Left cardiac atrium (tissue), 4 donors: ENCODE data around the gene NXPH2. TPM values are rescaled to one million over a fixed set of nuclear protein-coding genes. Genes with fewer than 3 reads are reported as not detected.
"Not testable (repeated sequence)": the region's sequence is repeated elsewhere in the genome, so short reads cannot be mapped to it uniquely, and the experiment has no call there.

Experiments used
- ATAC-seq, 2 donors: fragments of 200-7000 bp; cut with Tn5 transposase; one replicate each; pipeline ENCODE4 v1.9.1; 2020; ENCODE audit warnings: mild to moderate bottlenecking in 2 of 2, moderate library complexity in 2 of 2
- DNase-seq: peaks from one replicate; pipeline ENCODE4 v3.0.0-alpha.2; 2020
- intact Hi-C, 2 donors: fragments of 100-400 bp; cut with DNase I; formaldehyde crosslinking; loops; one replicate each; pipeline versions ENCODE4 v1.14.1 to v1.15.1; 2022 to 2023
- total RNA-seq, 2 donors: library from RNA; stranded (reverse); fragmentation: NEBNext Ultra II Directional; extraction: Animal tissue kit (Norgen Biotek cat#: 25700); gene quantifications; one replicate each; pipeline ENCODE4 v1.2.1, GENCODE V29; 2021
- donor health status: DM: no; HTN: yes; CAD: no.
- donor health status: DM: no; HTN: yes; CAD: no; lungs with severe emphysema.
- donor health status: DM: yes; HTN: yes; CAD: no.
- donor health status: Dilated cardiomyopathy.

The NXPH2 gene
- total RNA-seq, 2 donors from 2014 or later = not detected

DNA sequence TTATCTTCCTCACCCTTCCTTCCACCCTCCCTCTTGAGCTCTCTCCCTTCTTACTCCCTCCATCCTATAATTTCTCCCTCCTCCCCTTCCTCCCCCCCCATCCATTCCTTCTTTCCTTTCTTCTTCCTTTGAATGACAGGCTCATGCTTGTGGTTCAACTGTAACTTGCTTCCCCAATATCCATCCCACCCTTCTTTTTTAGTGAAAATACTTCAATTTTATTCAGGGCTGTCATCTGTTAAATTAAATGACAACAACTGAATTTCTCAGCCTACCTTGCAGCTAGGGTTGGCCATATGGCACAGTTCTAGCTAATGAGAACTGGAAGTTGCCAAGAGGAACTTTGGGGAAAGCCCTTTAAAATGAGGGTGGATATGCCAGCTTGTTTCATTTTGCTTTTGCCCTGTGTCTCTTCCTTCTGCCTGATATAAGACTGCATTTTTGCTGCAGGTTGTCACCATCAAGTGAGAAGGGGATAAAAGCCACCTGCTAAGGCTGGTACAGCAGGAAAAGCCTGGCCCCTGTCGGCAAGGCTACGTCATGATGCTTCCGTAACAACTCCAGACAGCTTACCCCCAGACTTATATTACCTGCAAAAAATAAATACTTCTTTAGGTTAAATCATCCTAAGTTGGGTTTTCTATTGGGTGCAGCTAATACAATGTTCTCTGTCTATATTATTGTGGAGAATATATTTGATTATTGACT is 121.8 kb downstream of the NXPH2 start:
- ATAC-seq (no peak), DNase-seq (no peak)
- intact Hi-C loops = no loop called here

DNA sequence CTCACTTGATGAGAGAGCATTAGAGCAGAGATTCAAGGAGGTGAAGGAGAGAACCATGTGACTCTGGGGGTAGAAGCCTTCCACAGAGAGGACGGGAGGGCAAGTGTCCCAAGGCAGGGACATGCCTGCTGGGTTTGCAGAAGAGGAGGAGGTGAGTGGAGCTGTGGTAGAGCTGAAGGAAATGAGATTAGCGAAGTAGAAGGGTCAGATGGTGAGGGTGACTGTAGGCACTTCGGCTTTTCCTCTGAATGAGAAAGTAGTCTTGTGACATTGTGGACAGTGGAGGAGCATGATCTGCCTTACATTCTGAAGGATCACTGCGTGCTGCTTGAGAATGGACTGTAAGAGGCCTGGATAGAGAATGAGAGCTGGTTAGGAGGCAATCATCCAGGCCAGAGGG is 126.0 kb downstream of the NXPH2 start:
- ATAC-seq (no peak), DNase-seq (no peak)
- intact Hi-C loops = no loop called here

DNA sequence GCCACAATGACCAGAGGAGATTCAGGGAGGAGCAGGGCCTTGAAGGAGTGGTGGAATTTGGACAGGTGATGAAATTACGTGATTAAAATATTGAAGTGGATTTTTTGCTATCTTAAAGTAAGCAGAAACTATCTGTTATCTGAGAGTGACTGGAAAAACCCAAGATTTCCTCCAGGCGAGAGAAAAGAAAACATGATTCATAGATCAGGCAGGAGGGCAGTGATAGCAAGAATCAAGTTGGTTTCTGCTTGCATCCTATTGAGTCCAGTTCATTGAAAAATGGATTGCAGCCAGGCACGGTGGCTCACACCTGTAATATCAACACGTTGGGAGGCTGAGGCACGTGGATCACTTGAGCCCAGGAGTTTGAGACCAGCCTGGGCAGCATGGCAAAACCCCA is 127.8 kb downstream of the NXPH2 start:
- ATAC-seq (peak in 1 of 2 donors; percentile 78), DNase-seq (no peak)
- intact Hi-C loops = no loop called here

DNA sequence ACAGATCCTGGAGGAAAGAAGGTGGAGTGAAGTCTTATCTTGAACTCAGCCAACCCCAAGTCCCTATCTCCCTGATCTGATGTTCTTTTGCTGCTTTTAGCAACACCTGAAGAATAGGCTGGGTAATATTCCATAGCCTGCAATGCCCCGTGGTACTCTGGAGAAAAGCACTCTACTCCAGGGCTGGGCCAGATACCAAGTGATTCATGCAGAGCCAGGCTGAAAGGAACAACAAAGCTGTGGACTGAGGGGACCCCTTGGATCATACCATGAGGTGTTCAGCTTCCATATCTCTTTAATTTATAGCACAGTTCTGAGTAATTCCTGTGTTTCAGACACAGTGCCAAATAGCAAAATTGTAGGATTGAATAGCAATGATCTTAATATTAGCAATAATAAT is 130.6 kb downstream of the NXPH2 start:
- DNase-seq = no peak
- intact Hi-C loops = no loop called here
- no peak for ATAC-seq

DNA sequence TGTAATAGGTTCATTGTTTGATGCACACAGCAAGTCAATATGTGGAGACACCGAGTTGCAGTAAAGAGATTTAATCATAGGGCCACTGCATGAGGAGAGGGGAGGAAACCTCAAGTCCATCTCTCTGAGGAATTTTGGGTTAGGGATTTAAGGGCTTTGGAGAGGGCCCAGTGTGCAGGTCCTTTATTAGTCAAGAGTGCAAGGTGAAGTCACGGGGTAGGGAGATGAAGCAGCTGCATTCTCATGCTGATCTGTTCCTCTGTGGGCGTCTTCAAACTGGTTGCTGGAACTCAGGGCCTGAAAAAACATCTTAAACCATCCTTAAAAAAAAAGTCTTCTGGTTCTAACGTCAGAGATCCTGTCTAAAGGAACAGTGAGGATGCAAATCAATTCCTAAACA is 131.6 kb downstream of the NXPH2 start:
- no peak for ATAC-seq
- DNase-seq = no peak
- intact Hi-C loops = no loop called here

DNA sequence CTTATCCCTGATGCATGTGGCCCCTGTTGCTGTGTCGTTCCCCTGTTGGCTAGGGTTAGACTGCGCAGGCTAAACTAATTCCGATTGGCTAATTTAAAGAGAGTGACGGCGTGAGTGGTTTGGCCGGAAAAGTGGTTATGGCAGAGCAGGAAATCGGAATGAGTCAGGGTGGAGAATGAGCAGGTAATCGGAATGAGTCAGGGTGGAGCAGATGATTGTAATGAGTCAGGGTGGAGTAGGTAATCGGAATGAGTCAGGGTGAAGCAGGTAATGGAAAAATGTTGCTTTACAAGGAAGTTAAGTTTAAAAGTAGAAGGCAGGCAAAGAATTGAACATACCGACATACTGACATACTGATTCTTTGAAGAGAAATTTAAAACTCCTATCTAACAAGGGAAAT is 135.4 kb downstream of the NXPH2 start:
- intact Hi-C loops, ATAC-seq, DNase-seq: not testable (repeated sequence)

DNA sequence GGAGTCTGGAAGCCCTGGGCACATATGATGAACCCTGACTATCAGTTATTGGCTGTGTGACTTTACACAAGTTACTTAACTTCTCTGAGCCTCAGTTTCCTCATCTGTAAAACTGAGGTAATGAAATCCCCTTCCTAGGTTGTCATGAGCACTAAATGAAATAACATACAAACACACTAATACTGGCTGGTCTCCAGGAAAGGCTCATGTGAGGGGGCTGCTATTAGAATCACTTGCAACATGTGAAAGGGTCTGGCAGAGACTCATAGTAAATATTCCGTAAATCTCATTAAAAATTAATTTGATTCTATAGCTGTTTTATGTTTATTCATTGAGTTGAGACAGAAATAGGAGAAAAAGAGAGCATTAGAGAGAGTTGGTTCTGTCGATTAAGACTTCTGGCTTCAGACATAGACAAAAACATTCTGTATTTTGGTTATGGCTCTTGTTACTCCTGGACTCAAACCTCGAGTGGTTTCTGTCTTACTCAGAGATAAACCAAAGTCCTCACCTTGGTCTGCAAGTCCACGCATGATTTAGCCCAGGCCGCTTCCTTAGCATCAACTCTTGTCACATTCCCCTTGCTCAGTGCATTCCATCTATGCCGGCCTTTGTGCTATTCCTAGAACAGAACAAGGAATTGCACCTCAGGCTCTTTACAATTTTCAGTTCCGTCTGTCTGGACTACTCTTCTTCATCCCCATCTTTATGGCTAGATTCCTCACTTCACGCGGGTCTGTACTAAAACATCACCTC is 139.1 kb downstream of the NXPH2 start:
- intact Hi-C loops = no loop called here
- DNase-seq (no peak), ATAC-seq (no peak)

DNA sequence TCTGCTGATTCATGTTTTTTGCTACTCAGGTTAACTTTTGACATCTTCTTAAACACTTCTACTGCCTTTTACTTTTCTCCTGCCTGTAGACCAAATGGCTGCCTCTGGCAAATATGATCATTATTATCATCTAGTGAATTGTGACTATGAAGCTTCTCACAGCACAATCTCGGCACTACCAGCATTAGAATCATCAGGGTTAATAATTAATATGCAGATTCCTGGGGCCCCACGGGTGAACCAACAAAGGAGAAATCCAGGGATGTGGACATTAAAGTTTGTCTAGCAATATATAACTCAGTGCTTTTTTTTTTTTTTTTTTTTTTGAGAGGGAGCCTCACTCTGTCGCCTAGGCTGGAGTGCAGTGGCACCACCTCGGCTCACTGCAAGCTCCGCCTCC is 142.5 kb downstream of the NXPH2 start:
- intact Hi-C loops = no loop called here
- no peak for ATAC-seq
- no peak for DNase-seq

DNA sequence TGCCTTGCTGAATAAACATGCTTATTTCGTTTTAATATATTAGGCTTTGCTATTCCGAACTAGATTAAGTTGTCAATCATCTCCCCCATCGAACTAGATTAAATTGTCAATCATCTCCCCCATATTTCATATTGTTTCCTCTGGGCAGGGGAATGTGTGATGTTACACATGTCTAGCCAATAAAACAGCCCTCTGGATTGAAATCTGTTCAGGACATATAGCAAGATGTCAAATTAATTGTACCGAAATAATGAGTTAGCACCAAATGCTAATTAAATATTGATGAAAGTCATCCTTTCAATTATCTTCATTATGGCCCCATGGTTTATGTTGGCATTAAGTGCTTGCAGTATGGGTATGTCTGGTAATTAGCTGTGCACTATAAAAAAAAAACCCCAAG is 143.1 kb downstream of the NXPH2 start:
- intact Hi-C loops = no loop called here
- DNase-seq (no peak), ATAC-seq (no peak)

DNA sequence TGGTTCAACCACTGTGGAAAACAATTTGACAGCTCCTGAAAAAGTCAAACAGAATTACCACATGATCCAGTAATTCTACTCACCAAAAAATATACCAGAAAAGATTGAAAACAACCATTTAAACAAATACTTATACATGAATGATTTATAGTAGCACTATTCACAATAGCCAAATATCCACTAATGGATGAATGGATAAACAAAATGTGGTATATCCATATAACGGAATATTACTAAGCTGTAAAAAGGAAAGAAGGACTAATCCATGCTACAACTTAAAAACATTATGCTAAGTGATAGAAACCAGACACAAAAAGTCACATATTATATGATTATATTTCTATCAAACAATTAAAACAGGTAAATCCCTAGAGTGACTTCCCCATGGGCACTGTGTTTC is 147.1 kb downstream of the NXPH2 start:
- DNase-seq (no peak), ATAC-seq (no peak)
- intact Hi-C loops = no loop called here

DNA sequence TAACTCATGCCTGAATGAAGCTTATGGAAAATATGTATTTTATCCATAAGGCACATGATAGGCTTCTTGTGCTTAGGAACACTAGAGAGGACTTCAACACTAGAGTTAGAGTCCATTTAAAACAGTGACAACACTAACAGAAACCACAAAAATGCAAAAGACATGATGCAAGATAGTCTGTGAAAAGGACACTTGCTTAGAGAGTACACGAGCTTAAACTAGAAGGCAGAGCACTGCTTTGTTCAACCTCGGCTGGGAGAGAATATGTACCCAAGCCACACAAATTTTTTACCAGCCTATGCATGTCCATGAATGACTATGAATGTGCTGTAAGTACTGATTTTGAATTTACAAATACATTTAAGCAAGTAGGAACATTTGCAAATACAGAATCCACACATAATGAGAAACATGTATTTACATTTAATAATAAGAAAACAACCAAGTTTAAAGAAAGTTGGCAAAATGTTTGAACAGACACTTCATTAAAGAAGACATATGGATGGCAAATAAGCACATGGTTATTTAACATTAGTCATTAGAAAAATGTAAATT is 148.0 kb downstream of the NXPH2 start:
- no peak for DNase-seq
- intact Hi-C loops = no loop called here
- no peak for ATAC-seq

DNA sequence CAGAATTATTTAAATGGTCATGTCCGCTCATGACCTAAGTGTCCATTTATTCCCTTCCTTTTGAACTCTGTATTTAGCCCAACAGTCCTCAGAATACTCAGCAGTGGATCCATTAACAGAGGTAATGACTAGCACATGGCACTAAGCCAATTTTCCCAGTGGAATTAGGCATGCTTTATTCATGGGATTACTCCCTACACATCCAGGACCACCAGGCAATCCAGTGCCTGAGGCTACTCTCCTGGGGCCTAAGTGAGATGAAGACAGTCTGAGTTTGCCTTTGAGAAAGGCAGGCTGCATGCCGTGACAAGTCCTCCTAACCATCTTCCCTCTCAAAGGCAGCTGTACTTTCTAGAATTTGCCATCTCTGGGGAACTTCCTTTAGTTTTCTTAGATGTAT is 150.0 kb downstream of the NXPH2 start:
- intact Hi-C loops = no loop called here
- ATAC-seq (no peak), DNase-seq (no peak)

DNA sequence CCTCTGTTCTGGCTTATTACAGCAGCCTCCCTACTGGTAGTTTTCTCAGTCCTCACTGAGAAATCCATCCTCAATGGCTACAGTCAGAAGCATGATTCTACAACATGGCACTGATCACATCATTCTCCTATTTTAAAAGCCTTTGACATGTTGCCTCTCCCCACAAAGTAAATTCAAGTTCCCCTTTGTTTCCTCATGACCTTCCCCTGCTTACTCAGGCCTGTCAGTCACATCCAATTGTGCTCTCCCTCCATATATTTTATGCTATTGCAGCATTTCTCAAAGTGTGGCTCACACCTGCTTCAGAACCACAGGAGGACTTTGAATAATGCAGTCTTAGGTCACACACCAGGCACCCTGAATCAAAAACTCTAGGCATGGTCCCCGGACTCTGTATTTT is 154.0 kb downstream of the NXPH2 start:
- intact Hi-C loops = no loop called here
- DNase-seq = no peak
- no peak for ATAC-seq

DNA sequence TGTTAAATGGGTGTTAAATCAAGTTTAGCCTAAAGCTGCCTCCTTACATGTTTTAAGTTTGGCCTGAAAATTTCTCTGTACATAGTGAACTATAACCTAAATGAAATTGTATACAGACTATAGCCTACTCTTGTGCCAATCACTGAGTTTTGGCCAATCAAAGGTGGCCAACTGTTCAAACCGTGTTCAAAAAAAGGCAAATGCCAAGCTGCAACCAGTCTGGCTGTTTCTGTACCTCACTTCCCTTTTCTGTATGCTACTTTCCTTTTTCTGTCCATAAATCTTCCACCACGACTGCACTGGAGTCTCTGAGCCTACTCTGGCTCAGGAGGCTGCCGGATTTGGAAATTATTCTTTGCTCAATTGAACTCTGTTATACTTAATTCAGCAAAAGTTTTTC is 157.6 kb downstream of the NXPH2 start:
- DNase-seq (no peak), ATAC-seq (no peak)
- intact Hi-C loops = no loop called here

DNA sequence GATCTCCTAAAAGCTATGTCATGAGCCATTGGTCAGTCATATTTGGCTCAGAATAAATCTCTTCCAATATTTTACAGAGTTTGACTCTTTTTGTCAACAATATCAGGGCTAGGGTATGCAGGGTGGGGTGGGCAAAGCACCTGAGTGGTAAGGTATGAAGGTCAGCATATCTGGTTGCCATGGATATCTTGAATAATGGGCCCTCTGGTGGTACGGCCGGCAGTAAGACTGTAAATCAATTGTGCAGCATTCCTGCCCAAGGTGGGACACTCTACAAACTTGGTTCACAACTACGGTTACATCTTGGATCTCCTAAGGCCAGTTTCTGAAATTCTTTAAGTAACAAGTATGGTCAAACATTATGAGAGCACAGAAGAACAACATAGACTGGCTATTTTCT is 159.1 kb downstream of the NXPH2 start:
- ATAC-seq (no peak), DNase-seq (no peak)
- intact Hi-C loops = no loop called here

DNA sequence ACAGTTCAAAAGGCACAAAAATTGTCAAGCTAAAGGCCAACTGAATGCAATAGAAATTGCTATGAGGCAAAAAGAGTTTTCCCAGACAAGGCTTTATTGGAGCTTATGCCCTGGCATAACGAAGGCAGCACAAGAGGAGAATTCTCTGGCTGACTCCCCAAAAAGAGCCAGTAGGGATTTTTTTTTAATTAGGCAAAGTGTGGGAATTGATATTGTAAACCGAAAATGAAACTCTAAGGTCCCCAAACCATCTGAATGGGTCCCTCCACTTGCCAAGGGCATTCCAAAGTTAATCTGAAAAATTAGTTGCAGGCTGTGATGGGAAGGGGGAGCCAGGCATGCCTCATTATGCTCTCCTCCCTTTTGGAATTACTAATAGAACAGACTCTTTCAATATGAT is 159.8 kb downstream of the NXPH2 start:
- ATAC-seq (peak in 1 of 2 donors; percentile 19), DNase-seq (no peak)
- intact Hi-C loops = no loop called here
